Gastroesophageal sphincter (tissue), 3 donors: ENCODE results near the gene ZBED2.

Source experiments
- CTCF ChIP-seq, 4 experiments: fragments of 200-600 bp in 2 of 4; fragments of 450-650 bp in 2 of 4; sonication (generic) in 1 of 4; IDR thresholded peaks; one replicate each; pipeline ENCODE4 v1.5.1; 2017 to 2019; ENCODE audit warnings: antibody characterized with exemption in 4 of 4, mild to moderate bottlenecking in 2 of 4, moderate library complexity in 2 of 4
- POLR2A ChIP-seq, 2 donors: fragments of 450-650 bp; IDR thresholded peaks; one replicate each; pipeline ENCODE4 v1.6.1; 2017; ENCODE audit warnings: antibody characterized with exemption in 2 of 2, mild to moderate bottlenecking in 2 of 2, moderate library complexity in 1 of 2

GRCh38 chr3:111589303-111590142, 5.6 kb downstream of the ZBED2 start:
- TF ChIP-seq CTCF (IDR thresholded peaks at IDR 0.05) = no peak
- no peak for TF ChIP-seq POLR2A (IDR thresholded peaks at IDR 0.05)
